ENCODE data around the gene HOXA4.

Gene HOXA4

DNA sequence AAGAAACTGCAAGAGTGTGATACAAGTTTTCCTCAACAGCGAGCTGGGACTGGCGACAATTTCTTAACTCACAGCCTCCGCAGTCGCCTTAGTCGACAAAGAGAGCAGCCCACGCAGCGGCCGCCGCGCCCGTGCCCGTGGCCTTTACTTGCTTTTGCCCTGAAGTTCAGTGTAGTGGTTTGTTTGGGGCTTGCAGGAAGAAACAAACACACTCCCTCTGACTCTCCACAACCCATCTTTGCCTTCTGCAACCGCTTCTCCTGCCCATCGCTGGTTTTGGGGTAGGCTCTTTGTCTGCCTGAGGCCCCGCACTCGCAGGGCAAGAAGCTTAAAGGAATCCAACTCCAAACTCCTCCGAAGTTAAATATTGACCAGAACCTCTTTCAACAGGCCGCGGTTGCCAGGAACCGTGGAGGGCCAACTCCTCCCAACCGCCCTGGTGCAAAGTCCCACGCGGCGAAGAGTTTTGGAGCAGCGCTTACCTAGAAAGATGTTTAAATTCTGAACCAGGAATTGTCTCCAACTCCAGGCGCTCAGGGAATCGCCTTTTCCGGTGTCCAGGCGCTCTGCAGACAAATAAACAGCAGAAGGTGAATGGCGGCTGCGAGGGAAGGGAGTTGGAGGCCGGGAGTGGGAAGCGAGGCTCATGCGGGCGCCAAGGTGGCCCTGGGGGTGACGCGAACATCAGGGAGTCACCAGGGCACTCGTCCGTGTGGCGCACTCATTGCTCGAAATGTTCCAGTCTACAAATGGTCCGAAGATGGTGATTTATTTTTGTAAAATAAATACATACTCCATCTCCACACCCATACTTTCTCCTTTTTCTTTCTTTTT lies 8.3 kb downstream of the HOXA4 start:
- DNase-seq (ENCODE audit: extremely low spot score, insufficient read length, low read depth) (no peak), FAIRE-seq (no peak)

DNA sequence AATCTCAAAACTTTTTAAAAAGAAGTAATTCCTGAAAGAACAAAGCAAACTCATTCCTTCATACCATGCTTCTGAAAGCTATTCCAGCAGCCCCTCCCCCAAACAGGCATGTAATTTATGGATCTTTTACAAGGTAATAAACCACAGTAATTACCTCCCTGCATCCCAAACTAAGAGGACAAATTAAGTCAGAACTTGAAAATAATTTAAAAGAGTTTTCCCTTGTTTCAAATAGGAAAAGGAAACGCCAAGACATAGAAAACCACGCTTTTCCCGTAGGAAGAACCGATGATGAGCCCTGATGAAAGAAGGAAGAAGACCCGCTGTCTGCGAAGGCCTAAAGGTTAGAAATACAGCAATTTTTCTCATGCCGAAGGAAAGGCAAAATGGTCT lies 8.9 kb downstream of the HOXA4 start:
- DNase-seq (ENCODE audit: extremely low spot score, insufficient read length, low read depth) (no peak), FAIRE-seq (no peak)

DNA sequence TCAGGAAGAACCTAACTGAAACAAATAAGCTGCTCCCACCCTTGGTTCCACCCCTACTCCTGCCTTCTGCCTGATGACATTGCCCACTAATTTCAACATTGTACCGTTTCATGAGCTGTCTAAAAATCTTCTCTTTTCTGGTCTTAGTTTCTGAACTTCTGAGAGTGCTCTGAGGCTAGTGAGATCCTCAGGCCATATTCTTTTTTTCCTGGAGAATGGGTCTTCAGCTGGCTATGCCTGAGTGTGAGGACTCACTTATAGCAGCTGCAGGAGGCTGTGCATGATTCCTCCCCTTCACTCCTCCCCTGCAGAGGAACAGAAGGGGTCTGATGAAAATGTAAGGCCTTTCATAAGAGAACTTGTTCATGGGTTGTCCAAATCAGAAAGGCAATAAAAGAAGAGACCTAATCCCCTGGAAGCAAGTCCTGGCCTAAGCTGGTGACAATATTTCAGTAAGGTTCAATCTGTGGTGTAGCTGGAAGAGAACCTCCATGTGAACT lies 11.1 kb downstream of the HOXA4 start:
- no peak for FAIRE-seq
- no peak for DNase-seq (ENCODE audit: extremely low spot score, insufficient read length, low read depth)

DNA sequence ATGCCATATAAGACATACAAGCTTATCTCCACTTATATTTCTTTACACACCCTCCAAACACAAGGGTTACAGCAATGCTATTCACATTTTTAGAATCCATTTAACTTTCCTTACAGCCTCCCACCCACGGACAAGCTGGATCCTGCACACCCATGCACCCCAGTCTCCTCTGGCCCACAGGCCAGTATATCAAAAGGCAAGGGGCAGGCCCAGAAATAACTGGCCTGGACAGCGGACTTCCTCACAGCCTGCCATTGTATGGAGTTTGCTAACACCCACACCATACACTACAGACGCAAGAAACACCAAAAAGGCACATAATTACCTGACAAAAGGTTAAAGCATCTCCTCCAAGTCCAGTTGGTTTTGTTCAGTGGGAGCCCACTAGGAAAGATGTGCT lies 12.0 kb downstream of the HOXA4 start:
- no peak for FAIRE-seq
- no peak for DNase-seq (ENCODE audit: extremely low spot score, insufficient read length, low read depth)

DNA sequence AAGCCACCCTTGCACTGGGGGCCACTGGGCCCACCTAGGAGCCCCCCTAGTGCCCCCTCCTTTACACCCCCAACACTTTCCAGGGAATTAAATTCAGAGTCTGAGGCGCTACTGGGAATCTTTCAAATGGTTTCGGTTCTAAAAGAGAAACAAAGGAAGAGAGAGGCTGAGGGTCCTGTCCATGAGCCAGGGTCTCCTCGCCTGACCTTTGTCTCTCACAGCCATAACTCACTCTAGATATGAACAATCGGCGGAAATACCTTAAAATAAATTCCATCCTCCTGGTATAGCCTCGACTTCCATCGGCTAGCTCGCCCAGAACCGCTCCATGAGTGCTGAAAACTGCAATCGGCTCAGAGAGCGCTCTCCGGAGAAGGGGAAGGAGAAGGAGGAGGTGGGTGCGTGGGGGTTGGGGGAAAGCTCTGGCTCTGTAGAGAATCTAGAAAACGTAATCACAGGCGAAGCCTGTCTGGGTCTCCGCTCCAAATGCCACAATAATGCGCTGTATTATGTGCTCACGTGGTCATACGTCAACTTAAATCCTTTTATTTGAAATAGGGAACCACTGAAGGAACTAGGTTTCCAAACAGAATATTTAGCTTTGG lies 12.6 kb downstream of the HOXA4 start:
- no peak for DNase-seq (ENCODE audit: extremely low spot score, insufficient read length, low read depth)
- no peak for FAIRE-seq

DNA sequence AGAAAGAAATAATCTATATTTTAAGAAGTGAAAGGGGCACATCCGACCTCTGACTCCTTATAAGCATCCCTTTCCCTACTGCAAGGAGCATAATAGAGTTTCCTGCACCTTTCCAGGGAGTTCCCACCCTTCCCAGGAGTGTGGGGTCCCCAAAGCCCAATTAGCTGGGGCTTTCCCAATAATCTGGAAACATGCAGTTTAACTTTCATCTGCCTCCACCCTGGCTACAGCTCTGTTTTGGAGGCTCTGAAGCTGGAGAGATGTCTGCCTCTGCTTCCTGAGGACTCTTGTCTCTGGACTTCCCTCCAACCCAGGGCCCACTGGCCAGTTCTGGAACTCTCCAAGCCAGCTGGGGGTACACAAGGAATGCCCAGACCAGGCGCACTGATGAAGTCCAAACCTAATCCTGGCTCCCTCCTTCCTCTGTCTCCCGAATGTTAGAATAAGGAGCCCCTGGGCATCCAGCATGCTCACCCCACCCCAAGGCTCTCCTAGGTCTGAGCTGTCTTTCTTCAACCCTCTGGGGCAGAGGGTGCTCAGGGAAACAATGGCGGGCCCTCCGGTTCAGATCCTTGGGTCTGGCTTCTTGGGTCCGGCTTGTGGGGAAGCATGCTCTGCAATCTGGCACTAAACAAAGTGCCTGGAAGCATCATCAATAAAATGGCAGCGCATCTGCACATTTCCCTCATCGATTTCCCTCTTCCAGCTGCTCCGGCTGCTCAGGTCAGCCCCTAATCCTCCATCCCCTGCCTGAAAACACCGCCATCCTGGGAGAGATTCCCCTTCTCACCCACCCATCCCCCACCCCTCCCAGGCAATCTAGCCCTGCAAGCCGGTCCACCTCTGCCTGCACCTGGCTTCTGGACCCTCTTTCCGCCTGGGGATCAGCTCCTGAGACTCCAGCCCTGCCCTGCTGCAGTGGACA lies 13.3 kb downstream of the HOXA4 start:
- FAIRE-seq, result no peak
- DNase-seq (ENCODE audit: extremely low spot score, insufficient read length, low read depth), result no peak

DNA sequence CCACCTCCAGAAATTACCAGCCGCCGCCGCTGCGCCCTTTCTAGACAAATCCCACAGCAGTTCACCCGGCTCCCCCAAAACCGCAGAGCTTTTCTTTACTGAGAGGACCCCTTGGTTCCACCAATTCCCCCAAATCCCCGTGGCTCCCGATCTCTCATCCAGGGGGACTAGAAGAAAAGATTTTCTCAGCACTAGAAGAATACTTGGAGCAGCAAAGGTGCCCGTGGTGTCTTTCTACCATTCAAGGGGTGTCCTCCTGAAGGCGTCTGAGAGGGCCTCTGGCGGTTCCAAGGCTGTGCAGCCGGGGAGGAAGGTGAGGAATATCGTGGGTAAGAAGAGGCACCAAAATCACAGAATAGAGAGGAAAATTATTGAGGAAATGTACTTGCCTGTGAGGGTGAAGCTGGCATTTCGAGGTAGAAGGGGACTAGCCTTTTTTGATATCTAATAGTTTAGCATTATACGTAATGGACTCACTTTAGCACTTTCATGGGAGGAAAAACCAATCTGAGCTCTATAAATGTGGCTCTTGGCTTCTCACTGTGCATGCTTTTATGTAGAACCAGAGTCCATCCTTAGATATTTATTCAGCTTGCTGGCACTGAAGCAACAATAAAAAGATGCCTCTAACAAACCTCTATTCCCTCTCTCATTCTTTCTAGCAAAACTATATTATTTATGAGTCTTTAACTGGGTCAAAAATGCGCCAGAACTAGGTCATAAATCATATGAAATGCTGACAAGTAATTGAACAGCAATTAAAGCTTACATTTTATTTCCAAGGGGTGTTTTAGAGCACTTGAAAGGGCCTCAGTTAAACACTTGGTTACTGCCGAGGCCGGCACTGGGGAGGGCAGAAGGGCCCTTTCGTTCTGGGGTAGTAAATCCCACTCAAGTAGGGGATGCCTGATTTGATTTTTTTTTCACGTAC lies 14.3 kb downstream of the HOXA4 start:
- FAIRE-seq (no peak), DNase-seq (ENCODE audit: extremely low spot score, insufficient read length, low read depth) (no peak)

DNA sequence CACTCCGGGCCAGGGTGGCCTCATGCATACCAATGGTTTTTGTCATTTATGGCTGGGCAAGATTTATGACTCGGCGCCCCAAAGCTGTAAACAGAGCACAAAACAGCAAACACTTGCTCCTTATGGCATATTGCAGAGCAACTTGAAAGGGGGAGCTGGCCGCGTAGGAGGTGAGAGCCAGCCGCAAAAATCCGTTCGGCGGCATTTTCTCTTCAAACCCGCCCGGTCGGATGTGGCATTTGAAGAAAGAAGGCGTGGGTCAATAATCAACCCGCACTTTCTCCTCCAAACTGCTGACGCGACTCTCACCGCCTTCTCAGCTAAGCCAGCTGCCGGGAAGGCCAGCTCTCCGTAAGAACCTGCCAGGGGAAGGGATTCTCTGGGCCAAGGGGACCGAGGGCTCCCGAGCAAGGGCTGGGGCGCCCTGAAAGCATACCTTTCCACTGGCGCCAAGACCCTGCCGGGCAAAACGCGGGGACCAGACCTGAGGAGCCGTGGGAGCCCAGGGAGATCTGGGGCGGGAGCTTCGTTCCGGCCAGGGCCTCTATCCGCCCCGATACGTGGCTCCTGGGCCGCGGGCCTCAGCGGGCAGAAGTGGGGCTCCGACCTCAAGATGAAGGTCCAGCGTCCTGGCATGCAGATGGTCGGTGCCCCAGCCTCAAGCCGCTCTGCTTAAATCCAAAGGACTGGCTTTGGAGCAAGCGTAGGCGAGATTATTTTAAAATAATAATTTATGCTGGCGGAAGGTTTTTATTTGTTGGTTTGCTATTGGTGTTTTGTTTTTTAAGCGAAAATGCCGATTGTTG lies 15.1 kb downstream of the HOXA4 start:
- DNase-seq (ENCODE audit: extremely low spot score, insufficient read length, low read depth) (no peak), FAIRE-seq (no peak)

DNA sequence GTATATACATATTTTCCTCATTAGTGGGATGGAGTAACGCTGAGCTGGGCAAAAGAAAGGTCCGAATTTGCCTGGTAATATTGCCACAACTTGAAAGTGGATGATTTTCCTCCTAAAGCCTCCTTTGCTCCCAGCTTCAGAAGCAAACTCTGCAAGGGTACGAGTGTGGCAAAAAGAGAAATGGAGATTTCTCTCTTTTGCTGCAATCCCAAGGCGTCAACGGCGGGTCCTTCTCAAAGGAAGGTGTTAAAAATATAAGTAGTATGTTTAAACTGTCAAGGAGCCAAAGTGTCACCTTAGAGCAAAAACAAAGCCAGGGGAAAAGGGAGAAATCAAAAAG lies 15.7 kb downstream of the HOXA4 start:
- DNase-seq (ENCODE audit: extremely low spot score, insufficient read length, low read depth), result no peak
- FAIRE-seq, result no peak

DNA sequence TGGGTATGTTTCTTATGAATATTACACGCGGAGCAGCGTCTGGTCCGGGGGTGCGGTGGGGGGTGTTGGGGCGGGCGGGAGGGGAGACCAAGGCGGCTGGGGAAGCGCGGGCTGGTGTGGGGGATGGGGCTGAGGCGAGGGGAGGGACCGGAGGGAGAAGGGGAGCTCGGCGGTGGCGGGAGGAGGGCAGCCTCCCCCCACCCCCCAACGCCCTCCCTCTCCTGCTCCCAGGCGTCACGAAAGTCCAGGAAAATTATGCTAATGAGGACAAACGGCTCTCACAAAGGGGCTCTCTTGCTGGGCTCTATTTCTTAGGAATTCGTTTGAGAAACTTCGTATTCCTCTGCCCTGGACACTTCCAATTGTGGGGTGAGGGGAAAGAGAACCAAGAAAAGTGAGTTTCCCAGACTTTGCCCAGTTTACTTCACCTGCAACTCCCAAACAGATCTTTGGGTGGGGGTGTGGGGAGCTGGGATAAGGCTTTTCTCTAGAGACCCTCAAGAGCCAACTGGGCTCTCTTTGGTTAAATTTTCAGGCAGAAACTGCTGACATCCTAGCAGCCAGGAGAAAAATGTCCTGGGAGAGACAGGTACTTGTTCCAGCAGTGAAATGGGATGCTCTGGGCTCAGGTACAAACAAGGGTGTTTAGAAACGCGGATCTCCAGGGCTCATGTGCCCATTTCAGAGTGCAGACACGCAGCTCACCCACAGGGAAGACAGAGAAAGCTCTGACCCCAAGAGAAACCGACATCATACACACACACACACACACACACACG lies 16.4 kb downstream of the HOXA4 start:
- FAIRE-seq (no peak), DNase-seq (ENCODE audit: extremely low spot score, insufficient read length, low read depth) (no peak)

DNA sequence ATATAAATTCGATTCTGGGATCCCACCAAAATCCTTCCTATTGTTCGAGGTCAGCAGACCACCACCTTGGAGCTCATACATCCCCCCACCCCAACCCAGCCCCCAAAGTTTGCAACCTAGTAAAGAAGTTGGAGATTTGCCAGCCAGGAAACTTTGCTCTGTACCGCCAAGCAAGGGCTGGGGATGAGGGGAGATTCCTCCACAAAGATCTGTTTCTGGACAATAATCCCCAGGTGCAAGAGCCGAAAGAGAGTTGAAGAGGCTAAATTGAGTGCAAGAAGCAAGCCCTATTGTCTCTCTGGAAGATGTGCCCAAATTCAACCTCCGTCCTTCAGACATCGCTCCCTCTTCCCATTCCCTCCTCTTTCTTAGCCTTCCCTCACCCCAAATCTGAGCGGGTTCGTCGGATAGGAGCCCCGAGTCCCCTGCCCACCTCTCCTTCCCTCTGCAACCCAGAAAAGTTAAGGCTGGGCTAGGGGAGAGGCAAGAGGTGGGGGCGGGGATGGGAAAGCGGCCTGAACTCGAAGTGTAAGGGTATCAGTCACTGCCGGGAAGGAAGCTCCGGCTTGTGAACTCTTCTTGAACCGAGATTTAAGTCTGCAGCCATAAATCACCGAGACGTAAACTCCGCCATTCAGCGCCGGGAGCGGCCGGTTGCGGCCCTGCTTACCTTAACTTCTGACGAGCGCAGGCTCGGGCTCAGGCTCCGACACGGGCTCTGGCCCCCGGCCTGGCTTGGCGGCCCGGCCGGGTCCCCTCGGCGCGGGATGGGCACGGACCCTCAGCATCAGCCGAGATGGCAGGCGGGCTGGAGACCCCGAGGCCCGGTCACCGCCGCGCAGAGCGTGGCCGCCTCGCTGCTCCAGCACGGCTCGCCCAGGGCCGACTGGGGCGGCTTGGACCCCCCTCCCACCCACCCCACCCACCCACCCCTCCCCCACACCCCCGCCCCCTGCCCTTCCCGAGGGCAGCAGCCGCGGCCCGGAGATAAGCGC lies 17.3 kb downstream of the HOXA4 start:
- DNase-seq (ENCODE audit: extremely low spot score, insufficient read length, low read depth) (no peak), FAIRE-seq (no peak)

DNA sequence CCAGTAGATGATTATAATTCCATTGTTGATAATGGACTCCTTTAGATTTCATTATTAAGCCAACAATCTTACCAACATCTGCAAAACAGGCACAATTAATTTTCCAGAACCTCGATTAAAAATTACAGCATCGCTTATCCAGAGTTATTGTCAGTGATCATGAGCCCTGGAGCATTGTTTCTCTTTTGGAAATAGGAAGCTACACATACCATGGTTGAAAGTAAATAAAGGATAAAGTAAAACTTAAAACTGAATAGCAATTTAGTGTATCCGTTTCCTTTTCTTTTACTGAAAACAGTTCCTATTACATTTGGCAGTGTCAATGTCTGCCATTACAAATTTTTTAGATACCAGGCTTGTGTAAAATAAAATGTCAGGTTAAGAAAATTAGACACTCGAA lies 18.2 kb downstream of the HOXA4 start:
- FAIRE-seq, result no peak
- no peak for DNase-seq (ENCODE audit: extremely low spot score, insufficient read length, low read depth)

DNA sequence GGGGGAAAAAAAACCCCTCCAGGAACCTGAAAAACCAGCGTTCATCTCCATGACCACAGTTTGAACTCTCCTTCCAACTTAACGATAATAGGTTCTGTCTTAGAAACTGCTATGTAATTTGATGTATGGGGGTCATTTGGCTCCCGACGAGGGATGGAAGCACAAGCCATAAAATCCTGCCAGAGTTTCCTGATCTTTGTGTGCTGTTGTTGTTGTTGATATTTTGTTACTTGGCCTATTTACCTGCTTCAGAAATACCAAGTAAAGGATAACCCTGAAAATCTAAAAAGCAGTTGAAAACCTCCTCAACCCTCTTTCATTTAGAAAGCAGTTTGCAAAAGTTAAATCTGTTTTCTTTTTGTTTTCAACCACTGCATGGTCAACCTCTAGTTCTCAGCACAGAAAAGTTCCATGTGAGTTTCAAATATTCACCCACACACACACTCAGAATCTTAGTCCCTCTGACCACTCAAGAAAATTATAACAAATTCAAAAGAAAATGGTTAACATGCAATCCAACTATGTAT lies 18.7 kb downstream of the HOXA4 start:
- FAIRE-seq, result no peak
- no peak for DNase-seq (ENCODE audit: extremely low spot score, insufficient read length, low read depth)

DNA sequence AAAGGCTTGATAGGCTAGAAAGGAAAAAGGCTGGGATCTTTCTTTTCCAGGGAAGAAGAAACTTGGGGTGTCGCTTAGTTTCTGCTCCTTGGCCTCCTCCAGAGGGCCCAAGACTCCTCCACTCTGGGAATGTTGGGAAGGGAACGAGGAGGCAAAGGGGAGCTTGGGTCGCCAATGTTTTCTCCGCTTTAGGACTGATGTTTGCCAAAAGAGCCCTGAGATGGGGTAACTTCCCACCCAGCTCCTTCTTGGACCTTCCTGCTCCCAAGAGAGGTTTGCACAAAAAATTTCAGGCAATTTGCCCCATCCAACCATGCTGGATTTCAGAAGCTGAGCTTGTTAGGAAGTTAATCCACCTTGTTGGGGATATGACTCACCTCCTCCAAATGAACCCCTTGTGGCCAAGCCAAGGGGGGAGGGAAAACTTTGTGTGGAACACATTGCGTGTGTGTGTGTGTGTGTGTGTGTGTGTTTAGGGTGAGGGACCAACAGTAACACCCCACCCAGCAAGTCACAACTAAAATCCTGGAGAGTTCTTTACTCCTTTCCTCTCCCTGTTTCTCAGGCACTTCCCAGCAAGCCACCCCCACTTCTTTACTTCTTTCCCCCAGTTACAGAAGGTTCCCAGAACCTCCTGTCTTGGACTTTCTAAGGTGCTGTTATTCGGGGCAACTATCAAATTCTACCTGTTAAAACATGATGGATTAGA lies 19.4 kb downstream of the HOXA4 start:
- DNase-seq (ENCODE audit: extremely low spot score, insufficient read length, low read depth), result no peak

DNA sequence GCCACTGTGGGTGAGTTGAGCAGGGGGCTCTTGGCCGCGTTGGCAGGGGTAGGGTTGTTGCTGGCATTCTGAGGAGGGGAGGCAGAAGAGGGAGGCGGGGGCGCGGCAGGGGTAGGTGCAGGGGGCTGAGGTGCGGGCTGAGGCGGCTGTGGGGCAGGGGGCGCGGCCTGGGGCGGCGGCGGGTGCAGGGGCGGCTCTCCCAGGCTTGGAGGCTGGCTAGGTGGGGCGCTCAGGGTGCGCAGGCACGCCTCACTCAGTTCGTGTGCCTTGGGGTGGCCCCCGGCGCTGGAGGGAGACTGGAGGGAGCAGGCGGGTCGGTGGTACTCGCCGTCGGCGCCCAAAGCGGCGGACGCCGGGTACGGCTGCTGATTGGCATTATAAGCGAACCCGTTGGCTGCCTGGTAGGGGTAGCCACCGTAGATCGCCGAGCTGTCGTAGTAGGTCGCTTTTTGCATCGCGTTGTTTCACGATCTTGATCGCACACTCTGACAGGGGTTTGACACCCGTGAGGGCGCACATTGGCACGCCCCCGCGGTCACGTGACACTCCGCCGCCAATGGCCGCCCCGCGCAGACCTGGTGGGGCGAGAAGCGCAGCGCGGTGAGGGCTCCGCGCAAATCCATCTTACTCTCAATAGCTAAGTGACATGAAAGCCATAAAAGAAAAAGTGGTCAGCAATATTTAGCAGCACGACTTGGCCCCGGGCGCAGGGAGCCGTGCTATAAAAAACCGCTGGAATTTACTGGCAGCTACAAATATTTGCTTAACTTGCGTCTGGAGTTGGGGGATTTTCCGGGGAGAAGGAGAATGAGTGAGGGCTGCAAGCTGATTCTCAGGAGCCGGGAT lies 20.1 kb downstream of the HOXA4 start:
- DNase-seq (ENCODE audit: extremely low spot score, insufficient read length, low read depth) (no peak), FAIRE-seq (no peak)

More for the DNA sequence above, 19.4 kb downstream of the HOXA4 start:
- no peak for FAIRE-seq

All from GM18507 (cell line).